Gastroesophageal sphincter (tissue), 2 donors: Measurements from ENCODE around the gene MAP3K10.
"Not testable (repeated sequence)": the region's sequence is repeated elsewhere in the genome, so short reads cannot be mapped to it uniquely, and the experiment has no call there.

ENCODE experiments used
- EP300 ChIP-seq: sonication (generic); formaldehyde crosslinking; IDR thresholded peaks from one replicate; pipeline ENCODE4 v1.6.1; 2017; ENCODE audit warnings: antibody characterized with exemption, mild to moderate bottlenecking
- POLR2A ChIP-seq, 2 donors: fragments of 450-650 bp; IDR thresholded peaks; one replicate each; pipeline ENCODE4 v1.6.1; 2017; ENCODE audit warnings: antibody characterized with exemption in 2 of 2, mild to moderate bottlenecking in 2 of 2, moderate library complexity in 1 of 2

DNA sequence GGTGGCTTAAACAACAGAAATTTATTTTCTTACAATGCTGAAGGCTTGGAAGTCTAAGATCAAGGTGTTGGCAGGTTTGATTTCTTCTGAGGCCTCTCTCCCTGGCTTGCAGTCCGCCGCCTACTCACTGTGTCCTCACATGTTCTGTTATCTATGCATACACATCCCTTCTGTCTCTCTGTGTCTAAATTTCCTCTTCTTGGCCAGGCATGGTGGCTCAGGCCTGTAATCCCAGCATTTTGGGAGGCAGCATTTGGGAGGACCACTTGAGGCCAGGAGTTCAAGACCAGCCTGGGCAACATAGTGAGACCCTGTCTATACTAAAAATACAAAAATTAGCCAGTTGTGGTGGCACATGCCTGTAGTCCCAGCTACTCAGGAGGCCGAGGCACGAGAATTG, 19.9 kb upstream of the MAP3K10 start:
- not testable (repeated sequence) for TF ChIP-seq EP300; POLR2A (IDR thresholded peaks at IDR 0.05)
